ENCODE results near the gene NEMP1.
A peak's percentile ranks its signal among the peaks of the same experiment; 100 is the strongest.
"Not testable (repeated sequence)": the region's sequence is repeated elsewhere in the genome, so short reads cannot be mapped to it uniquely, and the experiment has no call there.

NEMP1 gene

DNA sequence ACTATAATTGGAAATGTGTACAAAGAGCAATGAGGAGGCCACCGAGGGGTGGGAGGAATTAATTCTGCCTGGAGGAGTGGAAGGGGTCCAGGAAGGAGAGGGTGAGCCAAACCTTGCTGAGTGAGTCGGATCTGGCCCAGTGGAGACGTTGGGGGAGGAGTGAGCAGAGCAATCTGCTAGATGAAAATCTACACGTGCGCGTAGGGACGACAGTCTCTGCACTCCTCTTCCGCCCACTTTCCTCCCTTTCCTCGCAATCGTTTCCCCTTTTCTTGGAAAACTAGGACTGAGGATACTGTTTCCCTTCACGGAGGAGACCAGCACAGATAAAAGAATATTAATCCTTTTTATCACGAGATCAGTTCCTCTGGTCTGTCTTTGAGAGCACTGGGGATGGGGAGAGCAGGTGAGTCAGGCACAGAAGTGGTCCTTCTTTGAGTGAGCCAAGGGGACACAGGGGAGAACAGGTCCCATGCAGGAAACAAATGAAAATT lies 7.5 kb upstream of the NEMP1 start:
- no peak for TF ChIP-seq CTCF (IDR thresholded peaks at IDR 0.05; ENCODE audit: low read depth, low read length)
- peak overlapping the region; percentile 72 to 78 for H3K4me3 ChIP-seq (replicated peaks in 1 of 2; ENCODE audit: low read depth in 2 of 2, low read length in 2 of 2)
- DNase-seq (ENCODE audit: low read depth in 2 of 2): peak in 1 of 2 donors; percentile 86

- TF ChIP-seq CTCF (IDR thresholded peaks at IDR 0.05; ENCODE audit: low read depth, low read length): no peak
- no peak for DNase-seq (ENCODE audit: low read depth in 2 of 2)
- H3K4me3 ChIP-seq (replicated peaks in 1 of 2; ENCODE audit: low read depth in 2 of 2, low read length in 2 of 2): no peak overlapping the region
These were observed 2.3 kb upstream of the NEMP1 start for GRCh38 chr12:57080855-57081254.

DNA sequence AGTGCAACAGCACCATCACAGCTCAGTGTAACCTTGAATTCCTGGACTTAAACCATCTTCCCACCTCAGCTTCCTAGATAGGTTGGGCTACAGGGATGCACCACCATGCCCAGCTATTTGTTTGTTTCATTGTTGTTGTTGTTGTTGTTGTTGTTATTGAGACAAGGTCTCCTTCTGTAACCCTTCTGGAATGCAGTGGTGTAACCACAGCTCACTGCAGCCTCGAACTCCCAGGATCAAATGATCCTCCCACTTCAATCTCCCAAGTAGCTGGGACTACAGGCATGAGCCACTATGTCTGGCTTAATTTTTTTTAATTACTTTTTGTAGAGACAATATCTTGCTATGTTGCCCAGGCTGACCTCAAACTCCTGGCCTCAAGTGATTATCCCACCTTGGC lies 1.2 kb upstream of the NEMP1 start:
- DNase-seq (ENCODE audit: low read depth in 2 of 2): no peak

GRCh38 chr12:57073566-57074450 lies 4.8 kb downstream of the NEMP1 start:
- H3K4me3 ChIP-seq (replicated peaks in 1 of 2; ENCODE audit: low read depth in 2 of 2, low read length in 2 of 2); DNase-seq (ENCODE audit: low read depth in 2 of 2): not testable (repeated sequence)

More for the DNA sequence above, 1.2 kb upstream of the NEMP1 start:
- TF ChIP-seq CTCF (IDR thresholded peaks at IDR 0.05; ENCODE audit: low read depth, low read length): no peak
- no peak overlapping the region for H3K4me3 ChIP-seq (replicated peaks in 1 of 2; ENCODE audit: low read depth in 2 of 2, low read length in 2 of 2)

DNA sequence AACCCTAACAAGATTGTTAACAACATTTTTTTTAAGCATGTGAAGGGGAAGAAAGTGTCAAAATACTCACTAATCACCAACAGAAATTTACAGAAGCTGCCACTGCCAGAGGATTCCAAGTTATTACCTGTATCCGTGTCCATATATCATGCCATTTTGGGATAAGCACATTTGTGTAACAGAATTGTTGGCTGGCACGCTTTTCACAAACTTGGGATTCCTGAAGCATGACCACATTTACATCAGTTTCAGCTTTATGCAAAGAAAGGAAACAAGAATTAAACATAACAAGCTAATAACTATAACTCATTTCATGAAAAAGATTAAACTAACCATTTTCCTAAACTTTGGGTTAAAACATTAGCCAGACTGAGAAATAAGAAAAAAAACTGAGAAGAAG lies 5.9 kb downstream of the NEMP1 start:
- peak in 1 of 2 donors; percentile 21 for DNase-seq (ENCODE audit: low read depth in 2 of 2)
- H3K4me3 ChIP-seq (replicated peaks in 1 of 2; ENCODE audit: low read depth in 2 of 2, low read length in 2 of 2): no peak overlapping the region
- TF ChIP-seq CTCF (IDR thresholded peaks at IDR 0.05; ENCODE audit: low read depth, low read length): no peak

GRCh38 chr12:57069523-57069922 lies 9.1 kb downstream of the NEMP1 start:
- TF ChIP-seq CTCF (IDR thresholded peaks at IDR 0.05; ENCODE audit: low read depth, low read length): peak; percentile 83
- H3K4me3 ChIP-seq (replicated peaks in 1 of 2; ENCODE audit: low read depth in 2 of 2, low read length in 2 of 2): no peak overlapping the region
- peak; percentile 91 to 96 for DNase-seq (ENCODE audit: low read depth in 2 of 2)

DNA sequence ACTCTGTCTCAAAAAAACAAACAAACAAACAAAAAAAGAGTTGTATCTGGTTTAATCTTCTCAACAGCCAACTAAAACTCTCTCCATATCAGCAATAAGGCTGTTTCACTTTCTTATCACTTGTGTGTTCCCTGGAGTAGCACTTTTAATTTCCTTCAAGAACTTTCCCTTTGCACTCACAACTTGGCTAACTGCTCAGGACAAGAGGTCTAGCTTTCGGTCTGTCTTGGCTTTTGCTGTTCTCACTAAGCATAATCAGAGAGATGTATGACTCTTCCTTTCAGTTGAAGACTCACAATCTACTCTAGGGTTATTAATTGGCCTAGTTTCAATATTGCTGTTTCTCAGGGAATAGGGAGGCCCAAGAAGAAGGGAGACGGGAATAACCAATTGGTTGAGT lies 12.3 kb downstream of the NEMP1 start:
- H3K4me3 ChIP-seq (replicated peaks in 1 of 2; ENCODE audit: low read depth in 2 of 2, low read length in 2 of 2): no peak overlapping the region
- DNase-seq (ENCODE audit: low read depth in 2 of 2): no peak
- no peak for TF ChIP-seq CTCF (IDR thresholded peaks at IDR 0.05; ENCODE audit: low read depth, low read length)
